HCT116 (cell line): ENCODE data around the gene ARMH3. TPM values are rescaled to one million over a fixed set of nuclear protein-coding genes. Genes with fewer than 3 reads are reported as not detected.

Experiments used
- ATAC-seq: fragments of 200-7000 bp; cut with Tn5 transposase; 2 replicates; pipeline ENCODE4 v1.9.1; 2020; ENCODE audit warnings: mild to moderate bottlenecking, moderate library complexity
- BruUV-seq: library from RNA; stranded (reverse); fragments of 400-500 nt; replicated peaks from 2 replicates; lab custom pipeline; 2021; lab: Mats Ljungman, UMichigan
- CTCF ChIA-PET: fragments of 300-600 bp; sonication (Branson Sonifier 250); formaldehyde crosslinking; loops from one replicate; lab custom pipeline; 2021; ENCODE audit warnings: antibody characterized with exemption; lab: Charles Lee
- POLR2A ChIA-PET: fragments of 300-600, 350-600 bp; sonication (Branson Sonifier 250); formaldehyde crosslinking; loops from one replicate; lab custom pipeline; 2021; ENCODE audit warnings: antibody characterized with exemption; lab: Charles Lee
- RAD21 ChIA-PET, 2 experiments: fragments of 300-600 bp; sonication (Branson Sonifier 250); formaldehyde crosslinking; loops; one replicate each; lab custom pipeline; 2023; ENCODE audit warnings: low total read pairs in 2 of 2; ENCODE audit not compliant: uncharacterized antibody in 2 of 2, unreplicated experiment in 2 of 2, low non-redundant PET in 1 of 2; lab: Charles Lee
- DNase-seq: peaks from one replicate; pipeline ENCODE4 v3.0.0-alpha.2; 2010; ENCODE audit warnings: low read depth, low spot score
- H2AFZ ChIP-seq: fragments of 200-600 bp; shearing (Covaris generic), sonication (generic); 2 replicates; pipeline ENCODE4 v1.6.1; 2017; ENCODE audit warnings: low read depth, mixed run types, mixed read lengths, antibody characterized with exemption, low read length; ENCODE audit not compliant: poor library complexity, severe bottlenecking
- H3K27ac ChIP-seq: 2 replicates; pipeline ENCODE4 v1.5.1; 2012; ENCODE audit warnings: low read depth, low read length
- H3K27me3 ChIP-seq: fragments of 200-600 bp; sonication (generic); 2 replicates; pipeline ENCODE4 v1.6.1; 2016; ENCODE audit warnings: mixed run types, low read length, mixed read lengths; ENCODE audit not compliant: insufficient read depth
- H3K36me3 ChIP-seq, 2 experiments: fragments of 200-500 bp in 1 of 2; fragments of 200-600 bp in 1 of 2; sonication (Bioruptor generic) in 1 of 2; sonication (generic) in 1 of 2; 2 replicates each; pipeline versions ENCODE4 v1.5.1 to v1.6.1; 2014 to 2016; ENCODE audit warnings: low read length in 2 of 2, inconsistent platforms in 1 of 2, mixed read lengths in 1 of 2, mixed run types in 1 of 2; ENCODE audit not compliant: insufficient read depth in 2 of 2, control insufficient read depth in 1 of 2
- H3K4me1 ChIP-seq, 2 experiments: fragments of 200-600 bp in 1 of 2; sonication (generic) in 1 of 2; 2 replicates each; pipeline versions ENCODE4 v1.5.1 to v1.6.1; 2012 to 2017; ENCODE audit warnings: low read length in 2 of 2, inconsistent platforms in 1 of 2, mild to moderate bottlenecking in 1 of 2, mixed read lengths in 1 of 2, mixed run types in 1 of 2, moderate library complexity in 1 of 2; ENCODE audit not compliant: insufficient read depth in 2 of 2, control insufficient read depth in 1 of 2
- H3K4me2 ChIP-seq: fragments of 200-600 bp; sonication (generic); 2 replicates; pipeline ENCODE4 v1.6.1; 2017; ENCODE audit warnings: mixed run types, low read length, mixed read lengths
- H3K4me3 ChIP-seq, 2 experiments: fragments of 200-600 bp in 1 of 2; sonication (generic) in 1 of 2; replicated peaks in 1 of 2; 2 replicates each; pipeline ENCODE4 v1.5.1; 2011 to 2016; ENCODE audit warnings: low read length in 2 of 2, control low read depth in 1 of 2, low read depth in 1 of 2, mild to moderate bottlenecking in 1 of 2, mixed read lengths in 1 of 2, mixed run types in 1 of 2
- H3K79me2 ChIP-seq: fragments of 200-600 bp; sonication (generic); 2 replicates; pipeline ENCODE4 v1.6.1; 2017; ENCODE audit warnings: mild to moderate bottlenecking, mixed run types, low read length, moderate library complexity, mixed read lengths; ENCODE audit not compliant: insufficient read depth
- H3K9ac ChIP-seq: fragments of 200-600 bp; sonication (generic); 2 replicates; pipeline ENCODE4 v1.6.1; 2016; ENCODE audit warnings: low read length, mixed read lengths
- H3K9me2 ChIP-seq: fragments of 200-600 bp; sonication (generic), shearing (Covaris generic); 2 replicates; pipeline ENCODE4 v1.6.1; 2017; ENCODE audit warnings: mixed run types, mild to moderate bottlenecking, moderate library complexity; ENCODE audit not compliant: insufficient read depth
- H3K9me3 ChIP-seq, 2 experiments: fragments of 200-500 bp in 1 of 2; fragments of 200-600 bp in 1 of 2; sonication (Bioruptor generic) in 1 of 2; sonication (generic) in 1 of 2; 2 replicates each; pipeline ENCODE4 v1.6.1; 2014 to 2017; ENCODE audit warnings: low read length in 2 of 2, mixed read lengths in 2 of 2, inconsistent platforms in 1 of 2, low read depth in 1 of 2, mild to moderate bottlenecking in 1 of 2, mixed run types in 1 of 2, moderate library complexity in 1 of 2; ENCODE audit not compliant: control insufficient read depth in 1 of 2, insufficient read depth in 1 of 2
- H4K20me1 ChIP-seq: fragments of 200-600 bp; sonication (generic), shearing (Covaris generic); 2 replicates; pipeline ENCODE4 v1.6.1; 2017; ENCODE audit warnings: mixed run types, mild to moderate bottlenecking, moderate library complexity; ENCODE audit not compliant: insufficient read depth
- ATF3 ChIP-seq: IDR thresholded peaks from 2 replicates; pipeline ENCODE4 v1.6.1; 2012
- CBX3 ChIP-seq: IDR thresholded peaks from 2 replicates; pipeline ENCODE4 v1.6.1; 2012; ENCODE audit warnings: low read depth
- EGR1 ChIP-seq: IDR thresholded peaks from 2 replicates; pipeline ENCODE4 v1.6.1; 2012; ENCODE audit warnings: low read depth
- ELF1 ChIP-seq: IDR thresholded peaks from 2 replicates; pipeline ENCODE4 v1.6.1; 2012; ENCODE audit warnings: low read depth, borderline replicate concordance
- EZH2 ChIP-seq: fragments of 200-600 bp; sonication (generic); IDR thresholded peaks from 2 replicates; pipeline ENCODE4 v1.6.1; 2017; ENCODE audit warnings: antibody characterized with exemption, mixed run types
- EZH2phosphoT487 ChIP-seq: fragments of 200-600 bp; IDR thresholded peaks from 2 replicates; pipeline ENCODE4 v1.6.1; 2018; ENCODE audit warnings: antibody characterized with exemption, borderline replicate concordance
- FOSL1 ChIP-seq: IDR thresholded peaks from 2 replicates; pipeline ENCODE4 v1.6.1; 2012; ENCODE audit warnings: low read depth
- POLR2A ChIP-seq: IDR thresholded peaks from 2 replicates; pipeline ENCODE4 v1.7.0; 2011; ENCODE audit warnings: borderline replicate concordance; ENCODE audit not compliant: insufficient read depth, insufficient read length; ENCODE audit errors: extremely low read depth
- POLR2AphosphoS5 ChIP-seq: IDR thresholded peaks from 2 replicates; pipeline ENCODE4 v1.6.1; 2011; ENCODE audit warnings: mild to moderate bottlenecking, low read depth, low read length, moderate library complexity
- REST ChIP-seq: IDR thresholded peaks from 2 replicates; pipeline ENCODE4 v1.6.1; 2012; ENCODE audit warnings: low read depth
- SP1 ChIP-seq: IDR thresholded peaks from 2 replicates; pipeline ENCODE4 v1.6.1; 2012; ENCODE audit warnings: low read depth
- YY1 ChIP-seq: IDR thresholded peaks from 2 replicates; pipeline ENCODE4 v1.6.1; 2011; ENCODE audit warnings: low read length, low read depth, moderate library complexity, mild to moderate bottlenecking; ENCODE audit not compliant: insufficient replicate concordance; ENCODE audit errors: extremely low read depth
- ZFX ChIP-seq: fragments of 450-650 bp; IDR thresholded peaks from 2 replicates; pipeline ENCODE4 v1.6.1; 2017
- ZNF274 ChIP-seq: fragments of 200-500 bp; sonication (Bioruptor generic); IDR thresholded peaks from 2 replicates; pipeline ENCODE4 v1.6.1; 2014; ENCODE audit warnings: mild to moderate bottlenecking, low read depth, low read length, inconsistent platforms
- intact Hi-C: fragments of 100-400 bp; cut with micrococcal nuclease; formaldehyde crosslinking; loops from 2 replicates; pipeline ENCODE4 v1.10.0; 2022
- total RNA-seq: library from RNA; stranded (reverse); gene quantifications from one replicate; pipeline ENCODE4 v1.2.1, GENCODE V29; 2021; ENCODE audit not compliant: unreplicated experiment
- TF ChIP-seq, protein P1 (sequence below), 3 experiments: fragments of 200-600 bp in 1 of 3; sonication (generic) in 1 of 3; IDR thresholded peaks in 2 of 3; conservative IDR thresholded peaks in 1 of 3; 2 replicates each; pipeline ENCODE4 v1.5.1; 2012 to 2017; ENCODE audit warnings: low read depth in 2 of 3, low read length in 2 of 3, antibody characterized with exemption in 1 of 3, borderline replicate concordance in 1 of 3, control low read depth in 1 of 3, mild to moderate bottlenecking in 1 of 3, mixed read lengths in 1 of 3, mixed run types in 1 of 3, moderate library complexity in 1 of 3; ENCODE audit not compliant: insufficient read depth in 1 of 3
- TF ChIP-seq, protein P2 (sequence below): IDR thresholded peaks from 2 replicates; pipeline ENCODE4 v1.6.1; 2011; ENCODE audit warnings: mild to moderate bottlenecking, low read length, moderate library complexity; ENCODE audit not compliant: insufficient replicate concordance; ENCODE audit errors: extremely low read depth
- TF ChIP-seq, protein P3 (sequence below): IDR thresholded peaks from 2 replicates; pipeline ENCODE4 v1.6.1; 2012

Gene ARMH3
- total RNA-seq, 1 experiment from 2014 or later = 30.4 TPM

GRCh38 chr10:101840102-101840684, 215.8 kb downstream of the ARMH3 start:
- Histone ChIP-seq H3K9me2 (no peaks in the 10 kb centered on the region), H3K4me3 (peak overlapping the region; percentile 48 to 60), H3K4me1 (peaks cover 14 to 37% of the 10 kb centered on the region in 2 experiments), H2AFZ (no peak overlapping the region), H3K27ac (peak overlapping the region; percentile 4), H3K4me2 (peak overlapping the region; percentile 95), H3K27me3 (no peaks in the 10 kb centered on the region), H3K9me3 (no peaks in the 10 kb centered on the region), H3K36me3 (no peaks in the 10 kb centered on the region), H3K79me2 (no peaks in the 10 kb centered on the region), H4K20me1 (no peaks in the 10 kb centered on the region), H3K9ac (peak overlapping the region; percentile 69)
- ATAC-seq (peak; percentile 33), DNase-seq (no peak)
- ChIA-PET RAD21 (interaction anchor here (0.6 to 3.6 kb wide), 11 partner anchors 22 to 312 kb away, joined by 3 to 50 read pairs (median 6); partner anchors contain the start of gene OGA (in 2 of the 2)), POLR2A (interaction anchor here (0.6 to 3.0 kb wide), 7 partner anchors 22 to 282 kb away, joined by 3 to 21 read pairs (median 3); partner anchors contain the start of genes ARMH3 and OGA), CTCF (interaction anchor here (0.6 to 5.9 kb wide), 57 partner anchors 8 to 842 kb away, joined by 3 to 267 read pairs (median 6); partner anchors contain the start of genes ARMH3, HPS6, NOLC1 and OGA)
- BruUV-seq = TSS peak; percentile 72
- TF ChIP-seq ELF1 = no peak
- TF ChIP-seq, protein P1, sequence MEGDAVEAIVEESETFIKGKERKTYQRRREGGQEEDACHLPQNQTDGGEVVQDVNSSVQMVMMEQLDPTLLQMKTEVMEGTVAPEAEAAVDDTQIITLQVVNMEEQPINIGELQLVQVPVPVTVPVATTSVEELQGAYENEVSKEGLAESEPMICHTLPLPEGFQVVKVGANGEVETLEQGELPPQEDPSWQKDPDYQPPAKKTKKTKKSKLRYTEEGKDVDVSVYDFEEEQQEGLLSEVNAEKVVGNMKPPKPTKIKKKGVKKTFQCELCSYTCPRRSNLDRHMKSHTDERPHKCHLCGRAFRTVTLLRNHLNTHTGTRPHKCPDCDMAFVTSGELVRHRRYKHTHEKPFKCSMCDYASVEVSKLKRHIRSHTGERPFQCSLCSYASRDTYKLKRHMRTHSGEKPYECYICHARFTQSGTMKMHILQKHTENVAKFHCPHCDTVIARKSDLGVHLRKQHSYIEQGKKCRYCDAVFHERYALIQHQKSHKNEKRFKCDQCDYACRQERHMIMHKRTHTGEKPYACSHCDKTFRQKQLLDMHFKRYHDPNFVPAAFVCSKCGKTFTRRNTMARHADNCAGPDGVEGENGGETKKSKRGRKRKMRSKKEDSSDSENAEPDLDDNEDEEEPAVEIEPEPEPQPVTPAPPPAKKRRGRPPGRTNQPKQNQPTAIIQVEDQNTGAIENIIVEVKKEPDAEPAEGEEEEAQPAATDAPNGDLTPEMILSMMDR (IDR thresholded peaks at IDR 0.05 in 2 of 3, conservative IDR thresholded peaks at IDR 0.05 in 1 of 3; ENCODE audit: borderline replicate concordance in 1 of 3, insufficient read depth in 1 of 3, low read depth in 2 of 3, low read length in 2 of 3) = no peak
- TF ChIP-seq, protein P2, sequence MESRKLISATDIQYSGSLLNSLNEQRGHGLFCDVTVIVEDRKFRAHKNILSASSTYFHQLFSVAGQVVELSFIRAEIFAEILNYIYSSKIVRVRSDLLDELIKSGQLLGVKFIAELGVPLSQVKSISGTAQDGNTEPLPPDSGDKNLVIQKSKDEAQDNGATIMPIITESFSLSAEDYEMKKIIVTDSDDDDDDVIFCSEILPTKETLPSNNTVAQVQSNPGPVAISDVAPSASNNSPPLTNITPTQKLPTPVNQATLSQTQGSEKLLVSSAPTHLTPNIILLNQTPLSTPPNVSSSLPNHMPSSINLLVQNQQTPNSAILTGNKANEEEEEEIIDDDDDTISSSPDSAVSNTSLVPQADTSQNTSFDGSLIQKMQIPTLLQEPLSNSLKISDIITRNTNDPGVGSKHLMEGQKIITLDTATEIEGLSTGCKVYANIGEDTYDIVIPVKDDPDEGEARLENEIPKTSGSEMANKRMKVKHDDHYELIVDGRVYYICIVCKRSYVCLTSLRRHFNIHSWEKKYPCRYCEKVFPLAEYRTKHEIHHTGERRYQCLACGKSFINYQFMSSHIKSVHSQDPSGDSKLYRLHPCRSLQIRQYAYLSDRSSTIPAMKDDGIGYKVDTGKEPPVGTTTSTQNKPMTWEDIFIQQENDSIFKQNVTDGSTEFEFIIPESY = no peak
- no peak for TF ChIP-seq EZH2phosphoT487
- no peak for TF ChIP-seq YY1
- TF ChIP-seq REST = no peak
- TF ChIP-seq, protein P3, sequence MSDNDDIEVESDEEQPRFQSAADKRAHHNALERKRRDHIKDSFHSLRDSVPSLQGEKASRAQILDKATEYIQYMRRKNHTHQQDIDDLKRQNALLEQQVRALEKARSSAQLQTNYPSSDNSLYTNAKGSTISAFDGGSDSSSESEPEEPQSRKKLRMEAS = no peak
- TF ChIP-seq ZNF274 = no peak
- TF ChIP-seq POLR2AphosphoS5 = no peak
- no peak for TF ChIP-seq ATF3
- TF ChIP-seq POLR2A = no peak
- TF ChIP-seq CBX3 = no peak
- TF ChIP-seq SP1 = no peak
- TF ChIP-seq EGR1 = no peak
- no peak for TF ChIP-seq FOSL1
- no peak for TF ChIP-seq EZH2
- no peak for TF ChIP-seq ZFX
- intact Hi-C loops = loop anchor here (1.0 to 5.0 kb wide), 3 partner anchors 170 to 628 kb away; no protein-coding TSS in a partner anchor
